ENCODE measurements around the gene SLC9C2.
"Not testable (repeated sequence)": the region's sequence is repeated elsewhere in the genome, so short reads cannot be mapped to it uniquely, and the experiment has no call there.

SLC9C2 gene

DNA sequence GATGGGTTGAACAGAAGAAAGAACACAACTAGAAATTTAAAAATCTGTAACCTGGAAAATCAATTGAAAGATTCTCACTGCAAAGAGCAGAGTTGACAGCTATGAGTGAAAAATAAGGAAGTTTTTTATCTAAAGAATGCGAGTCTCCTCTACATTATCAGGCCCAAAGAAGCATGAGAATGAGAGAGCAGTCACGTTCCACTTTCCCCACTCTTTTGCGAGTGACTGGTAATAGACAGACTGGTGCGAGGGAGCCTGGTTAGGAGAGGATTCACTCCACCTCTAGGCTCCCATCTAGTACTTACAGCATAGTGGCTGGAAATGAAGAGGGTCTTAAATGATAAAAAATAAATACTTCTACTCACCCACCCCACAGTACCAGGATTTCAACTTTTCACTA is 73.8 kb downstream of the SLC9C2 start:
- DNase-seq (ENCODE audit: low read depth), result no peak

GRCh38 chr1:173527151-173527826 is 75.6 kb downstream of the SLC9C2 start:
- DNase-seq (ENCODE audit: low read depth), result no peak

- no peak for DNase-seq (ENCODE audit: low read depth)
These were observed 76.9 kb downstream of the SLC9C2 start for GRCh38 chr1:173525926-173526325.

GRCh38 chr1:173523329-173523728 is 79.5 kb downstream of the SLC9C2 start:
- DNase-seq (ENCODE audit: low read depth), result no peak

- DNase-seq (ENCODE audit: low read depth), result no peak
These were observed 82.1 kb downstream of the SLC9C2 start for GRCh38 chr1:173520799-173521198.

DNA sequence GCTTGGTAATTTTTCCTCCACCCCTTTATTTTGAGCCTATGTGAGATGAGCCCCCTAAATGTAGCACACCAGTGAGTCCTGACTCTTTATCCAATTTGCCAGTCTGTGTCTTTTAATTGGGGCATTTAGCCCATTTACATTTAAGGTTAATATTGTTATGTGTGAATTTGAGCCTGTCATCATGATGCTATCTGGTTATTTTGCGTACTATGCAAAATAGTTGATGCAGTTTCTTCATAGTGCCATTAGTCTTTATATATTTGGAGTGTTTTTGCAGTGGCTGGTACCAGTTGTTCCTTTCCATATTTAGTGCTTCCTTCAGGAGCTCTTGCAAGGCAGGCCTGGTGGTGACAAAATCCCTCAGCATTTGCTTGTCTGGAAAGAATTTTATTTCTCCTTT is 88.4 kb downstream of the SLC9C2 start:
- DNase-seq (ENCODE audit: low read depth), result not testable (repeated sequence)

DNA sequence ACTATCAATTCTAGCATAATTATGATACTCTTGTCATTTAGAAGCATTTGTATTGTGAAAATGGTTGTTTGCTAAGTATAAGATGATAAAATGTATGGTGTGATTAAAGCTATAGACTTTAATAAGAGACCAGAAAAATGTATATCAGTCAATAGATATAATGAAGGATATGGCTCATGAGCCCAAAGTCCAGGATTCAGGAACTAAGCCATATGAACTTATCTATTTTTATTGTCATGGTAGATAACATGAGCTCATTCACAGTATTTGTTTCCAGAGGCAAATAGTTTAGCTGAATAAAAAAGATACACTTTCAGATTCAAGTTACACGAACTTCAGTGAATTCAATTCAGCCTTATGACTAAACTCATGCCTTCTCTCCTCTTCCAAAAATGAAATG is 93.1 kb downstream of the SLC9C2 start:
- DNase-seq (ENCODE audit: low read depth), result no peak

- DNase-seq (ENCODE audit: low read depth), result no peak
These were observed 94.3 kb downstream of the SLC9C2 start for GRCh38 chr1:173508541-173508940.

DNA sequence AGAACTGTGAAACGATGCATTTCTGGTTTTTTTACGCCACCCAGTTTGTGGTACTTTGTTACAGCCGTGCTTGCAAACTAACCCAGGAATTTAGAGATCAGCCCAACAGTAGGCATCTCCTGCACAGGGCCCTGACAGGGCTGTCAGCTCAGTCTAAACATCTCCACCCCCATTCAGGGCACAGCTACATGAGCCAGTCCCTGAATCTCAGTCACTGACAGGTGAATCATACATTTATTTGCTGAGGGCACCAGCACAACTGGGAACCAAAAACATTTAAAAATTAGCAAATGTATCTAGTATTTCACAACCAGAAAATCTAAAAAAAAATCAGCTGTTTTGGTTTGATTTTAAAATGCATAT is 95.0 kb downstream of the SLC9C2 start:
- no peak for DNase-seq (ENCODE audit: low read depth)

DNA sequence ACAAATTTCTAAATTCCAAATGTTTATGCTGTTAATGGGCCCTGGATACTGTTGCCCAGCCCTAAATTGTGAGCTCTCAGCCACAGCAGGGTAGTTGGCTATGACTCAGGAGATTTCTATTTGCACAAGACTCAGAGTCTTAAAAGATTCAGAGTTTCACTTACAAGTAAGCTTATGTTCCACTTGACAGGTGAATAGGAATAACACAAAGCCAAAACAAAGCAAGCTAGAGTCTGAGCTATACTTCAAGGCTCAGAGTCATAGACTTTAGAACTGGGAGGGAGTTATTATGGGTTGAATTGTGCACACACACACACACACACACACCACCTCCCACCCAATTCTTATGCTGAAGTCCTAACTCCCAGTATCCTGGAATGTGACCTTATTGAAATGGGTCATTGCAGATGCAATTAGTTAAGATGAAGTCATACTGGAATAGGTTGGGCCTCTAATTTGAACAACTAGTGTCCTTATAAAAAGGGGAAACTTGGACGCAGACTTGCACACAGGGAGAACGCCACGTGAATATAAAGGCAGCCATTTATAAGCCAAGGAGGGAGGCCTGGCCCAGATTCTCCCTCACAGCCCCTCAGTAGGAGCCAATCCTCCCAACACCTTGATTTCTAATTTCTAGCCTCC is 95.5 kb downstream of the SLC9C2 start:
- no peak for DNase-seq (ENCODE audit: low read depth)

DNA sequence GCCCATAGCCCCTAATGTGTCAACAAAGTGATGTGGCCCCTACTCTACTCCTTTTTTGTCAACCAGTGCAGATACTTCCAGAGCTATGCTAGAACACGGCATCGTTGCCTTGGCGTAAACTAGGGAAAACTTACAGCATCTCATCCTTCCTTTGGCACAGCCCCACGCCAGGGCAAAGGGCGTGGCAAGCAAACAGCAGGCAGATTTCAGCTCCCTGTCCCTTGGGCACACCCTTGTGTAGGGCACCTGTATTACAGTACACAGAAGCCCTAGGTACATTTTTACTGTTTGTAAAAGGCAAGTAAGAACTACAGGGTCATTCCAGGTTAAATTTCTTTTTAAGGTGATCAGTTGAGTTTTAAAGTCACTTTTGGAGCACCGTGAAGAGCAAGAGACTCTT is 96.4 kb downstream of the SLC9C2 start:
- no peak for DNase-seq (ENCODE audit: low read depth)

DNA sequence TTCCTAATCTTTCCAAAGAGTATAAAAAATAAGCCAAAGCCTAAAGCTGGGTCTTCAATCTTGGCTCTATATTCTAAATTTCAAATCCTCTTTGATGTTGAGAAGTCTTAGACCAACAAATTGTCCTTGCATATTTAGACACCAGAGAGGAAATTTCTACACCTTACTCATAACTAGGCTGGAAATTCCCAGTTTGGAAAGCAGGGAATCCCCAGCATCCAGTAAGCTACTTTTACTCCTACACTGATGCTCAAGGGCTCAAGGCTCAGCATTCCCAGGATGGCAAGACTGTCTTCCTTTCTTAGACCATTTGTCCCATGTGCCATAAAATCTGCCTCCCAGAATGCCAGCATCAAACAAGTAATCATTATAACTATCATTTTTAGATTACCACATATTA is 97.5 kb downstream of the SLC9C2 start:
- DNase-seq (ENCODE audit: low read depth), result no peak

GRCh38 chr1:173504268-173504667 is 98.6 kb downstream of the SLC9C2 start:
- no peak for DNase-seq (ENCODE audit: low read depth)

DNA sequence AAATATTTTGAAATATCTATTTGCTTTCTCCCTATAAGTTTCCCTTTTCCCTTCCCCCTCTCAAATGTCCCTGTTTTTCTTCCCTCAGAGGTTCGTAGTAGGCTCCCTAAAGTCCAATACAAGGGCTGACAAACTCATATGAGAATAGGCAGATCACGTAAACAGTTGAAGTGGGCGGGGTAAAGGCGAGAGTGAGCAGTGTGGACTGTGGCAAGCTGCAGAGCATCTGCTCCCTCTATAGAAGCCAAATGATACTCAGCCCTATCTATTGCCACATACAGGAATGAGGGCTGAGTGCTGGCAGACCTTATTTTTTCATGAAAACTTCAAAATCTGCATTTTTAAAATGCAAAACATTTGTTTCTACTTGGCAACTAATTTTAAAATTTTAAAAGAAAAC is 99.5 kb downstream of the SLC9C2 start:
- DNase-seq (ENCODE audit: low read depth), result no peak

DNA sequence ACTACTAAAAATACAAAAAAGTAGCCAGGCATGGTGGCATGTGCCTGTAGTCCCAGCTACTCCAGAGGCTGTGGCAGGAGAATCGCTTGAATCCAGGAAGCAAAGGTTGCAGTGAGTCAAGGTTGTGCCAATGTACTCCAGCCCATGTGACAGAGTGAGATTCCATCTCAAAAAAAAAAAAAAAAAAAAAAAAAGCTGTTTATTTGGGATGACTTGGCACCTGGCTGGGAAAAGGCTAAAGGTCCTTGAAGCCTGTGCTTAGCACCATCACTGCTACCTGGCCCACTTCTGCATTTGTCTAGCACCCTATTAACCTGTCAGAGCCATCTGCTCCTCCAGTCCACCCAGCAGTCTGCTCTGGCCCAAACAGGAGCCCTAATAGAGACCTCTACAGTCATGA is 100.8 kb downstream of the SLC9C2 start:
- DNase-seq (ENCODE audit: low read depth), result no peak

- no peak for DNase-seq (ENCODE audit: low read depth)
These were observed 103.1 kb downstream of the SLC9C2 start for GRCh38 chr1:173499729-173500128.

DNA sequence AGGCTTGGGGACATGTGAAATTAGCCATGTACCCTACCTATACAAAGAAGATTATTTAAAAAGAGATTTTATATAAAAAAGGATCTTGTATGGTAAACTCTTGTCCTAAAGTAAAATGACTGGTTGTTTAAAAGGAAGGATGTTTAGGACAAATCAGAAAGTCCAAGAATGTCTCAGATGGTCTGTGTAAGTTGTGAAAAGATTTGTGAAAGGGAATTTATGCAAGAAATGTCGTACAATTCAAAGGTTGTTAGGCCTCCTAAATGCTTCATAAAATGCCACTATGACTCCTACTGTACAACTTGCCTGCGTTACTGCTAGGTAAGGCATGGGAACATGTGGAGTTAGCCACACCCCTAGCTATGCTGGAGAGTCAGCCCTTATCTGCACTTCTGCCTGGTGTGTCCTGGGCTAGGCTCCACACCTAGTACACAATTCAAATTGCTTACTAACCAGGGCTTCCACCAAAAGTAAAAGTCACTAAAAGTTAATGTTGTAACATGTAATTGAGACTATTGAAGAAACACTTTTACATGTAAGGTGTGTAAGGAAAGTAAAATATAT is 106.0 kb downstream of the SLC9C2 start:
- DNase-seq (ENCODE audit: low read depth), result no peak

DNA sequence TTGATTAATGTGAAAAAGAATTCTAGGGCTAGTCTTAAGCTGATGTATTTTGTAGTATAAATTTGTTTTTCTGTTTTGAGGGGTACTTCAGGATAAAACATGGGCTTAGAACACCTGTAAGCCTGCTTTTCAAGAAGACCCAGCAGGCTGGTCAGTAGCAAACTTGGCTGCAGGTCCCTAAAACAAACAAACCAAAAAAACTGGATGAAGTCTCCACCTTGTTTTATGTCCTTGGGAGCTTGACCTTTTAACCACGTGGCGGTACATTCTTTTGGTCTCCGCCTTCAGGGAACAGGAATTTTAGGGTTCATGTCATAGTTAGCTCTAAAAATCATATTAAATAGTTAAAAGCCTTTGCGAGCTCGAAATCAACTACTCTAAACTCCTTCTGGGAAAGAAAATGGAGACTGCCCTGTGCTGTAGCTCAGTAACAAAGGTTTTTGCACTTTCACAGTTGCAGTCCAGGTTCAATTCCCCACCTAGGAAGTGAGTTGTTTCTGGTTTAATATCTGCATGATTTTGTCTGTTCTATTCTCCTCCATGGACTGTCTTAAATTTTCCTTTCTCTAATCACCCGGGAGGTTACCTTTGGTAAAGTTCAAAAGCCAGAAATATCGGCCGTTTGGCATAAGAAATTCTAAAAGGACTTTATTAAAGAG is 107.1 kb downstream of the SLC9C2 start:
- no peak for DNase-seq (ENCODE audit: low read depth)

- DNase-seq (ENCODE audit: low read depth), result not testable (repeated sequence)
These were observed 109.7 kb downstream of the SLC9C2 start for GRCh38 chr1:173493125-173493524.

DNA sequence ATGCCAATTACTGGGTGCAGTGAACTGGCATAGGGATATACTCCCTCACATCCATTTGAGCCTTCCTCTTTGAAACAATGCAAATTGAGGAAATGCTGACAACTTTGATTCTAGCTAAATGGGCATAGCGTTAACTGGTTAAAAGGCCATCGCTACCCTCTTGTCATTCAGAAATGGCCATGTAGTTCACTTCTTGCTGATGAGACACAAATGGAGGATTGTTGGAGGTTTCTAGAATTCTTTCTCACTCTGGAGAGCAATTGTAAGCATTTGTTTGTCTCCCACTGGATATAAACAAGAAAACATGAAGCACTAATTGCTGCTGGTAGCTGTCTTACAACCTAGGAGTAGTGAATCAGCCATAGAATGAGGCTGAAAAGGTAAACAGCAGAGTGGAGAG is 111.4 kb downstream of the SLC9C2 start:
- no peak for DNase-seq (ENCODE audit: low read depth)

- DNase-seq (ENCODE audit: low read depth), result no peak
These were observed 112.9 kb downstream of the SLC9C2 start for GRCh38 chr1:173489929-173490328.

DNA sequence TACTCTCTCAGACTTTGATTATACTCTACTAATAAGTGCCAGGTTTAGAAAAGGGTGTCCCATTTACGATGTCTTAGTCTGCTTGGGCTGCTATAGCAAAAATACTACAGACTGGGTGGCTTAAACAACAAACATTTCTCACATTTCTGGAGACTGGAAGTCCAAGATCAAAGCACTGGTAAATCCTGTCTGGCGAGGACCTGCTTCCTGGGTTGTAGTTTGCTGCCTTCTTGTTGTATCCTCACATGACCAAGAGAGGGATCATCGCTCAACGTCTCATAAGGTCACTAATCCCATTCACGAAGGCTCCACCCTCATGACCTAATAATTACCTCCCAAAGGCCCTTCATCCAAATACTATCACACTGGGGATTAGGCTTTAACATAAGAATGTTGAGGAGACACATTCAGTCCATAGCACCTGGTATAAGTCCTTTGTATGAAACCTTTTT is 113.7 kb downstream of the SLC9C2 start:
- no peak for DNase-seq (ENCODE audit: low read depth)

DNA sequence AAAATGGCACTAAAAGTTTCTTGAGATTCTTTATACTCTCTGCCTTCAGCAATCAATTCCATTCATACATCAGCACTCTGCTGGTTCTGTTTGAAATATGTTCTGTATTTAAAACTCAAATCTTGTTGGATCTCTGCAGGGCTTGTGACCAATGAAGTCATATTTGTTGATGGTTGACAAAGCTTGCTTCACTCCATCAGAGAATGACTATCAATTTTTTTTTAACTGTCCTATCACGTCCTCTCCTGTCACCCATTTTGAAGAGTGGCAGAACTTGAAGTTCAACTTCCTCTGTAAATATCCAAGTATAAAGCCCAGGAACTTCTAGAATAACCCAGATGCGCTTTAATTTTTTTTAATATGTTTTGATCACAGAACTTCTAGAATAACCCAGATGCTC is 114.9 kb downstream of the SLC9C2 start:
- DNase-seq (ENCODE audit: low read depth), result no peak
